Liver (tissue), 9 donors: Measurements from ENCODE around the gene BCL2. TPM values are rescaled to one million over a fixed set of nuclear protein-coding genes. Genes with fewer than 3 reads are reported as not detected.

Experiments
- DNase-seq: peaks from one replicate; pipeline ENCODE4 v3.0.0-alpha.2; 2017; ENCODE audit warnings: low spot score
- H3K27ac ChIP-seq, 2 donors: one replicate each; pipeline ENCODE4 v1.7.0; 2013; ENCODE audit warnings: inconsistent platforms in 2 of 2, low read length in 2 of 2, control low read depth in 1 of 2, low read depth in 1 of 2, mild to moderate bottlenecking in 1 of 2
- H3K27me3 ChIP-seq, 4 donors: one replicate each; pipeline versions ENCODE4 v1.6.1 to v1.7.0; 2013; ENCODE audit warnings: low read length in 3 of 4, inconsistent platforms in 1 of 4, mild to moderate bottlenecking in 1 of 4, moderate library complexity in 1 of 4; ENCODE audit not compliant: control insufficient read depth in 4 of 4, insufficient read depth in 4 of 4
- H3K36me3 ChIP-seq, 4 donors: one replicate each; pipeline versions ENCODE4 v1.6.1 to v1.7.0; 2013; ENCODE audit warnings: low read length in 3 of 4, mild to moderate bottlenecking in 3 of 4, low read depth in 1 of 4, moderate library complexity in 1 of 4; ENCODE audit not compliant: control insufficient read depth in 4 of 4, insufficient read depth in 3 of 4
- H3K4me1 ChIP-seq, 4 donors: one replicate each; pipeline versions ENCODE4 v1.6.1 to v1.7.0; 2013; ENCODE audit warnings: low read length in 3 of 4, mild to moderate bottlenecking in 3 of 4, moderate library complexity in 1 of 4; ENCODE audit not compliant: control insufficient read depth in 4 of 4, insufficient read depth in 4 of 4
- H3K4me3 ChIP-seq, 3 donors: one replicate each; pipeline versions ENCODE4 v1.6.1 to v1.7.0; 2013; ENCODE audit warnings: low read length in 3 of 3, control low read depth in 1 of 3, low read depth in 1 of 3, mild to moderate bottlenecking in 1 of 3
- H3K9ac ChIP-seq, 2 donors: one replicate each; pipeline ENCODE4 v1.7.0; 2013; ENCODE audit warnings: low read length in 2 of 2, mild to moderate bottlenecking in 2 of 2, moderate library complexity in 2 of 2, control low read depth in 1 of 2, low read depth in 1 of 2
- H3K9me3 ChIP-seq, 4 donors: one replicate each; pipeline versions ENCODE4 v1.6.1 to v1.7.0; 2013; ENCODE audit warnings: low read length in 3 of 4; ENCODE audit not compliant: control insufficient read depth in 4 of 4
- EGR1 ChIP-seq, 2 donors: IDR thresholded peaks; 2 replicates each; pipeline ENCODE4 v1.6.1; 2016 to 2018; ENCODE audit warnings: antibody characterized with exemption in 2 of 2, low read depth in 2 of 2
- FOXA1 ChIP-seq: IDR thresholded peaks from 2 replicates; pipeline ENCODE4 v1.6.1; 2016; ENCODE audit warnings: antibody characterized with exemption
- FOXA2 ChIP-seq: IDR thresholded peaks from 2 replicates; pipeline ENCODE4 v1.6.1; 2016; ENCODE audit warnings: antibody characterized with exemption
- GABPA ChIP-seq, 2 donors: IDR thresholded peaks in 1 of 2; conservative IDR thresholded peaks in 1 of 2; 2 replicates each; pipeline ENCODE4 v1.6.1; 2016; ENCODE audit warnings: antibody characterized with exemption in 2 of 2, mild to moderate bottlenecking in 1 of 2, moderate library complexity in 1 of 2
- HNF4A ChIP-seq, 2 donors: conservative IDR thresholded peaks; 2 replicates each; pipeline ENCODE4 v1.6.1; 2016; ENCODE audit warnings: antibody characterized with exemption in 2 of 2, mild to moderate bottlenecking in 2 of 2
- HNF4G ChIP-seq: IDR thresholded peaks from 2 replicates; pipeline ENCODE4 v1.6.1; 2016; ENCODE audit warnings: antibody characterized with exemption
- JUND ChIP-seq, 2 donors: IDR thresholded peaks; 2 replicates each; pipeline ENCODE4 v1.6.1; 2016; ENCODE audit warnings: antibody characterized with exemption in 2 of 2
- RXRA ChIP-seq, 2 donors: IDR thresholded peaks; 2 replicates each; pipeline ENCODE4 v1.6.1; 2017 to 2018; ENCODE audit warnings: antibody characterized with exemption in 2 of 2, mild to moderate bottlenecking in 1 of 2
- SP1 ChIP-seq: IDR thresholded peaks from 2 replicates; pipeline ENCODE4 v1.6.1; 2018; ENCODE audit warnings: antibody characterized with exemption, mild to moderate bottlenecking
- TAF1 ChIP-seq: conservative IDR thresholded peaks from 2 replicates; pipeline ENCODE4 v1.6.1; 2016; ENCODE audit warnings: antibody characterized with exemption, mild to moderate bottlenecking
- YY1 ChIP-seq: IDR thresholded peaks from 2 replicates; pipeline ENCODE4 v1.6.1; 2016; ENCODE audit warnings: antibody characterized with exemption, mild to moderate bottlenecking
- WGBS: extraction: QIAGEN DNeasy Blood & Tissue Kit; methylation state at CpG from one replicate; pipeline ENCODE4 v1.1.7; 2013; 5-methylcytosine and 5-hydroxymethylcytosine counted together
- polyA plus RNA-seq, 2 donors: library from polyadenylated mRNA; stranded (reverse) in 1 of 2; unstranded in 1 of 2; fragments of 200-250 nt in 1 of 2; fragments of >200 nt in 1 of 2; fragmentation: Nextera tagmentation in 1 of 2; extraction: Ambion mirVana in 1 of 2; gene quantifications; one replicate each; pipeline versions ENCODE4 v1.2.1 to v1.2.3, GENCODE V29; 2013 to 2015
- total RNA-seq, 2 donors: library from RNA; depleted of rRNA; stranded (reverse); fragments of >200 nt; gene quantifications; one replicate each; pipeline ENCODE4 v1.2.3, GENCODE V29; 2014
- TF ChIP-seq, protein P1 (sequence below): IDR thresholded peaks from 2 replicates; pipeline ENCODE4 v1.6.1; 2016; ENCODE audit warnings: antibody characterized with exemption
- TF ChIP-seq, protein P2 (sequence below): fragments of 150-350 bp; IDR thresholded peaks from 2 replicates; pipeline ENCODE4 v1.5.1; 2017; ENCODE audit warnings: improper control_type of control experiment, low read depth, low read length; ENCODE audit not compliant: missing input control
- TF ChIP-seq, protein P3 (sequence below): IDR thresholded peaks from 2 replicates; pipeline ENCODE4 v1.6.1; 2016; ENCODE audit warnings: antibody characterized with exemption
- TF ChIP-seq, protein P4 (sequence below): IDR thresholded peaks from 2 replicates; pipeline ENCODE4 v1.6.1; 2016; ENCODE audit warnings: antibody characterized with exemption
- TF ChIP-seq, protein P5 (sequence below): IDR thresholded peaks from 2 replicates; pipeline ENCODE4 v1.6.1; 2016; ENCODE audit warnings: antibody characterized with exemption, mild to moderate bottlenecking
- donor health status: healthy.
- donor health status: healthy.
- donor health status: healthy.
- donor health status: healthy.
- donor health status: healthy.

The BCL2 gene
- total and polyA plus RNA-seq, 4 donors, result 0.40 to 3.9 (median 1.4) TPM

DNA sequence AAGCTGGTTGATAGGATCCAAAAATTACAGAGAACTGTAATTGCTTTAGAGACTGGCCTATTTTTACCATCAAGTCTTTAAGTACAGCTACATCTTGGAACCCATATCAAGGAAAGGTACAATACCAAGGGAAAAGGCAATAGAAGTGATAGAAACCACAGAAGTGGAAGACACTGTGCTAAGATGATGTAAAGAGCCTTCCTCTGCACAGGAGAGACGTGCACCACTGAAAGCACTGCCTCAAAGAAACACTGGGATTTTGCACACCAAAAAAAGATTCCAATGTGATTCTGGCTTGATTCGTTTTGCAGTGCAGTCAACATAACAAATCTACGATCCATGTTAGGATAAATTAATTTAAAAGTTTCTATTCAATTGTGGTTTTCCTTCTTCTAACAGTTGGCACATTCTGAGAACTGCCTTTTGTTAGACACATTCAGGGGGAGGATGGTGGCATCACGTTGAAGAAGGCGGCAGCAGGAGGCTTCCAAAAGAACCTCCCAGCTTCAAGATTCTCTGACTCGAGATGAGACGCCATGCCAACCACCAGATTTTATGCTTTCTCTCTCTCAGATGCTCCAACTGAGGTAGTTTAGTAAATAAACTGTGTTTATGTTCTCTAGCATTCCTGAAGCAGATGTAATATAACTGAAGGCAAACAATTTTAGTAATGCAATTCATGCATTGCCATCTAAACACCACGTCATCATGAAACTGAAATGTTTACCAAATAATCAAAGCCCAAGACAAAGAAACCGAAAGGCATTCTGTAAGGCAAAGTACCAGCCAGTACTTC is 102.9 kb downstream of the BCL2 start:
- Histone ChIP-seq H3K27me3 (no peaks in the 10 kb centered on the region), H3K4me1 (no peaks in the 10 kb centered on the region), H3K9me3 (no peaks in the 10 kb centered on the region), H3K27ac (no peak overlapping the region), H3K36me3 (no peaks in the 10 kb centered on the region), H3K4me3 (no peak overlapping the region), H3K9ac (no peak overlapping the region)
- DNase-seq, result no peak
- TF ChIP-seq HNF4G (no peak), RXRA (IDR thresholded peaks at IDR 0.05) (no peak), YY1 (no peak), SP1 (no peak), FOXA1 (no peak), JUND (IDR thresholded peaks at IDR 0.05) (no peak), FOXA2 (no peak), GABPA (IDR thresholded peaks at IDR 0.05 in 1 of 2, conservative IDR thresholded peaks at IDR 0.05 in 1 of 2) (no peak), HNF4A (conservative IDR thresholded peaks at IDR 0.05) (no peak), EGR1 (IDR thresholded peaks at IDR 0.05; ENCODE audit: low read depth in 2 of 2) (no peak), TAF1 (no peak)
- TF ChIP-seq, protein P1, sequence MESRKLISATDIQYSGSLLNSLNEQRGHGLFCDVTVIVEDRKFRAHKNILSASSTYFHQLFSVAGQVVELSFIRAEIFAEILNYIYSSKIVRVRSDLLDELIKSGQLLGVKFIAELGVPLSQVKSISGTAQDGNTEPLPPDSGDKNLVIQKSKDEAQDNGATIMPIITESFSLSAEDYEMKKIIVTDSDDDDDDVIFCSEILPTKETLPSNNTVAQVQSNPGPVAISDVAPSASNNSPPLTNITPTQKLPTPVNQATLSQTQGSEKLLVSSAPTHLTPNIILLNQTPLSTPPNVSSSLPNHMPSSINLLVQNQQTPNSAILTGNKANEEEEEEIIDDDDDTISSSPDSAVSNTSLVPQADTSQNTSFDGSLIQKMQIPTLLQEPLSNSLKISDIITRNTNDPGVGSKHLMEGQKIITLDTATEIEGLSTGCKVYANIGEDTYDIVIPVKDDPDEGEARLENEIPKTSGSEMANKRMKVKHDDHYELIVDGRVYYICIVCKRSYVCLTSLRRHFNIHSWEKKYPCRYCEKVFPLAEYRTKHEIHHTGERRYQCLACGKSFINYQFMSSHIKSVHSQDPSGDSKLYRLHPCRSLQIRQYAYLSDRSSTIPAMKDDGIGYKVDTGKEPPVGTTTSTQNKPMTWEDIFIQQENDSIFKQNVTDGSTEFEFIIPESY, result no peak
- TF ChIP-seq, protein P2, sequence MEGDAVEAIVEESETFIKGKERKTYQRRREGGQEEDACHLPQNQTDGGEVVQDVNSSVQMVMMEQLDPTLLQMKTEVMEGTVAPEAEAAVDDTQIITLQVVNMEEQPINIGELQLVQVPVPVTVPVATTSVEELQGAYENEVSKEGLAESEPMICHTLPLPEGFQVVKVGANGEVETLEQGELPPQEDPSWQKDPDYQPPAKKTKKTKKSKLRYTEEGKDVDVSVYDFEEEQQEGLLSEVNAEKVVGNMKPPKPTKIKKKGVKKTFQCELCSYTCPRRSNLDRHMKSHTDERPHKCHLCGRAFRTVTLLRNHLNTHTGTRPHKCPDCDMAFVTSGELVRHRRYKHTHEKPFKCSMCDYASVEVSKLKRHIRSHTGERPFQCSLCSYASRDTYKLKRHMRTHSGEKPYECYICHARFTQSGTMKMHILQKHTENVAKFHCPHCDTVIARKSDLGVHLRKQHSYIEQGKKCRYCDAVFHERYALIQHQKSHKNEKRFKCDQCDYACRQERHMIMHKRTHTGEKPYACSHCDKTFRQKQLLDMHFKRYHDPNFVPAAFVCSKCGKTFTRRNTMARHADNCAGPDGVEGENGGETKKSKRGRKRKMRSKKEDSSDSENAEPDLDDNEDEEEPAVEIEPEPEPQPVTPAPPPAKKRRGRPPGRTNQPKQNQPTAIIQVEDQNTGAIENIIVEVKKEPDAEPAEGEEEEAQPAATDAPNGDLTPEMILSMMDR, result no peak
- TF ChIP-seq, protein P3, sequence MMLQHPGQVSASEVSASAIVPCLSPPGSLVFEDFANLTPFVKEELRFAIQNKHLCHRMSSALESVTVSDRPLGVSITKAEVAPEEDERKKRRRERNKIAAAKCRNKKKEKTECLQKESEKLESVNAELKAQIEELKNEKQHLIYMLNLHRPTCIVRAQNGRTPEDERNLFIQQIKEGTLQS, result no peak
- TF ChIP-seq, protein P4, sequence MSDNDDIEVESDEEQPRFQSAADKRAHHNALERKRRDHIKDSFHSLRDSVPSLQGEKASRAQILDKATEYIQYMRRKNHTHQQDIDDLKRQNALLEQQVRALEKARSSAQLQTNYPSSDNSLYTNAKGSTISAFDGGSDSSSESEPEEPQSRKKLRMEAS, result no peak
- TF ChIP-seq, protein P5, sequence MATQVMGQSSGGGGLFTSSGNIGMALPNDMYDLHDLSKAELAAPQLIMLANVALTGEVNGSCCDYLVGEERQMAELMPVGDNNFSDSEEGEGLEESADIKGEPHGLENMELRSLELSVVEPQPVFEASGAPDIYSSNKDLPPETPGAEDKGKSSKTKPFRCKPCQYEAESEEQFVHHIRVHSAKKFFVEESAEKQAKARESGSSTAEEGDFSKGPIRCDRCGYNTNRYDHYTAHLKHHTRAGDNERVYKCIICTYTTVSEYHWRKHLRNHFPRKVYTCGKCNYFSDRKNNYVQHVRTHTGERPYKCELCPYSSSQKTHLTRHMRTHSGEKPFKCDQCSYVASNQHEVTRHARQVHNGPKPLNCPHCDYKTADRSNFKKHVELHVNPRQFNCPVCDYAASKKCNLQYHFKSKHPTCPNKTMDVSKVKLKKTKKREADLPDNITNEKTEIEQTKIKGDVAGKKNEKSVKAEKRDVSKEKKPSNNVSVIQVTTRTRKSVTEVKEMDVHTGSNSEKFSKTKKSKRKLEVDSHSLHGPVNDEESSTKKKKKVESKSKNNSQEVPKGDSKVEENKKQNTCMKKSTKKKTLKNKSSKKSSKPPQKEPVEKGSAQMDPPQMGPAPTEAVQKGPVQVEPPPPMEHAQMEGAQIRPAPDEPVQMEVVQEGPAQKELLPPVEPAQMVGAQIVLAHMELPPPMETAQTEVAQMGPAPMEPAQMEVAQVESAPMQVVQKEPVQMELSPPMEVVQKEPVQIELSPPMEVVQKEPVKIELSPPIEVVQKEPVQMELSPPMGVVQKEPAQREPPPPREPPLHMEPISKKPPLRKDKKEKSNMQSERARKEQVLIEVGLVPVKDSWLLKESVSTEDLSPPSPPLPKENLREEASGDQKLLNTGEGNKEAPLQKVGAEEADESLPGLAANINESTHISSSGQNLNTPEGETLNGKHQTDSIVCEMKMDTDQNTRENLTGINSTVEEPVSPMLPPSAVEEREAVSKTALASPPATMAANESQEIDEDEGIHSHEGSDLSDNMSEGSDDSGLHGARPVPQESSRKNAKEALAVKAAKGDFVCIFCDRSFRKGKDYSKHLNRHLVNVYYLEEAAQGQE, result no peak
- 75% methylated on average over 9 of the region's 9 CpGs for WGBS
